H7 (cell line): ENCODE measurements around the gene CD163L1. TPM values are rescaled to one million over a fixed set of nuclear protein-coding genes. Genes with fewer than 3 reads are reported as not detected.
"Not testable (repeated sequence)": the region's sequence is repeated elsewhere in the genome, so short reads cannot be mapped to it uniquely, and the experiment has no call there.

Experiments
- DNase-seq: peaks from one replicate; pipeline ENCODE4 v3.0.0; 2012
- H3K27me3 ChIP-seq: 2 replicates; pipeline ENCODE4 v1.6.0; 2011; ENCODE audit warnings: mild to moderate bottlenecking, low read length; ENCODE audit not compliant: control insufficient read depth, insufficient read depth
- H3K36me3 ChIP-seq: replicated peaks from 2 replicates; pipeline ENCODE4 v1.5.1; 2011; ENCODE audit warnings: low read length; ENCODE audit not compliant: control insufficient read depth, insufficient read depth
- H3K4me3 ChIP-seq: 2 replicates; pipeline ENCODE4 v1.5.1; 2011; ENCODE audit warnings: low read depth, mild to moderate bottlenecking, control low read depth, low read length, moderate library complexity; ENCODE audit not compliant: insufficient read depth
- total RNA-seq: library from RNA; depleted of rRNA; stranded (reverse); fragments of >200 nt; shearing (Covaris generic); gene quantifications from 2 replicates; pipeline ENCODE4 v1.2.3, GENCODE V29; 2014

The CD163L1 gene
- total RNA-seq, 1 experiment from 2014 or later, result 0.17 TPM

DNA sequence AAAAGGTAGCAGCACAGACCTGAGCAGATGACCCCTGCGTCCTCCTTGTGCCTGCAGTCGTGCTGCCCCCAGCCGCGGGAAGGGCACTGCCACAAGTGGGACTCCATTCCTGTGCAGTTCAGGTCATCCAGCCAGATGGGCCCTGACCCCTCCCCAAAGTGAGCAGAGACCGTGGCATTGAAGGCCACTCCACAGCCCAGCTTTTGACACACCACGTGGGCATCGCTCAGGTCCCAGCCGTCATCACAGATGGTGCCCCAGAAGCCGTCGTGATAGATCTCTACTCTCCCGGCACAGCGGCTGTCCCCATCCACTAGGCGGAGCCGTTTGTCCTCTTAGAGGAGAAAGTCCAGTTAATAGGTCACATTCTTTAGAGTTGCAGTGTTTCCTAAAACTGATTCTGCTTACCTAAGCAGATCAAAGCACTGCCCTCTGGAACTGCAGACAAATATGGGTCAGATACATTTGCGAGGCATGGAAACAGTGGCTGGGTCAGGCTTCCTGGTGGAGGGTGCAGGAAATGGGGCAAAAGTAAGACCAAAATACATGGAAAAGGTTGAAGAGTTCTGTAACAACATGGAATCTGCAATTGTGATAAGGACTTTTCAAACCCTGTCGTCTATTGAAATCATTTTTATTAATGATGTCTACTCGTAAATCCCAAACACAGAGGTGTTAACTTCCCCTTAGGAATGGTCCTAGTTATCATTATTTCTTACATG is 69.4 kb downstream of the CD163L1 start:
- H3K4me3 ChIP-seq, result no peak overlapping the region
- DNase-seq, result peak; percentile 58
- no peaks in the 10 kb centered on the region for H3K27me3 ChIP-seq
- no peaks in the 10 kb centered on the region for H3K36me3 ChIP-seq

DNA sequence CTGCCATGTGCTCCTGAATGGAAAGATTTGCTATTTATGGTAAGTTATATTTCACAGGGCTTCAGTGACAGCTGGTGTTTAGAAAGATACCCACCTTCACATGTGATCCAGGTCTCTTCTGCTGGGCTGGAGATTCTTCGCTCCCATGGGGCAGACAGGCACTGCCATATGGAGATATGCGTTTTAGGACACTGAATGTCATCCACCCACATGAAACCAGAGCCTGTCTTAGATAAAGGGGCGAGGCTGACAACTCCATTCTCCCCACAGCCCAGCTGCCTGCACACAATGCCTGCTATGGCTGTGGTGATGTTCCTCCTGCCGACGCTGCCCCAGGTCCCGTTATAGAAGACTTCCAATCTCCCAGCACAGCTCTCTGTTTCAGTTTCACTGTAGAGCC is 70.7 kb downstream of the CD163L1 start:
- Histone ChIP-seq H3K4me3 (no peak overlapping the region), H3K36me3 (no peaks in the 10 kb centered on the region), H3K27me3 (no peaks in the 10 kb centered on the region)
- DNase-seq, result no peak

DNA sequence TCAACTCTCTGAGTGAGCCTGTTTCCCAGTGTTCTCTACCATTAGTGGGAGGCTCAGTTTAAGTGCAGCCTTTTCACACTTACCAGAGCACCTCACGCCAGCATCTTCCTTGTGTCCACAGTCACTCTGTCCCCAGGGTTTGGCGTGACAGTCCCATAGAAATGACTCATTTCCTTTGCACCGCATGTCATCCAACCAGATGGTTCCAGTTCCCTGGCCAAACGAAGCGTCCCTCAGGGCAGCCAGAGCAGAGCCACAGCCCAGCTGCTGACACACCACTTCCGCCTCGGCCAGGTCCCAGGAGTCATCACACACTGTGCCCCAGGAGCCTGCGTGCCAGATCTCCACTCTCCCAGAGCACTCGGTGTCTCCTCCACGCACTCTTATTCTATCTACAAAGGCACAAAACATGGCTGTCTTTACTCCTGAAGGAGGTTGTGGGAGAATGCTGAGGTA is 74.7 kb downstream of the CD163L1 start:
- no peak for DNase-seq
- Histone ChIP-seq H3K4me3 (no peak overlapping the region), H3K27me3 (no peaks in the 10 kb centered on the region), H3K36me3 (no peaks in the 10 kb centered on the region)

DNA sequence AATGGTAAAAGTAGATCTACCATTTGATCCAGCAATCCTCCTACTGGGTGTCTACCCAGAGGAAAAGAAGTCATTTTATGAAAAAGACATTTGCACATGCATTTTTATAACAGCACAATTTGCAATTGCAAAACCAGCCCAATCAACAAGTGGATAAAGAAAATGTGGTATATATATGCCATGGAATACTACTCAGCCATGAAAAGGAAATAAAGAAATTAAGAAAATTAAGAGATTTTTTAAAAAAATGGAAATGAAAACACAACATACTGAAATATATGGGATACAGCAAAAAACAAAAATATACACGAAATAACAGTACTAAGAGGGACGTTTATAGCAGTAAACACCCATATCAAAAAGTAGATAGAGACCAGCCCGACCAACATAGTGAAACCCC is 81.2 kb downstream of the CD163L1 start:
- Histone ChIP-seq H3K36me3 (no peaks in the 10 kb centered on the region), H3K27me3 (no peaks in the 10 kb centered on the region), H3K4me3 (no peak overlapping the region)
- DNase-seq, result no peak

DNA sequence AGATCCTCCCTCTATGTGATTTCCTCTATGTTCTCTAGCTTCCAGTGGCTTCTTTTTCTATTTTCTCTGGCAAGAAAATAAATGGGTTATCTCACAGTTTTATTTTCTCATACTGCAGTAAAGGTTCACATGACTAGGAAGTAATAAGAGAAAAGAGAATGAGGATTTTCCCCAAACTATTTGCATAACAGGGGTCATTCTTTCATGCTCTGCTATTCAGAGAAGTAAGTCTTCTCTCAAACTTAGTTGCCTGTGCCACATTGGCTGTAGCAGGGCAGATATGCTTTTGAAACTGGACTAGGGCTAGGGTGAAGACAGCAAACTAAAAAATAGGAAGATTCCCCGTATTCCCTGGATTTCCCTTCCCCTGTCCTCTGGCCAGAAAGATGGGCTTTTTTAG is 82.7 kb downstream of the CD163L1 start:
- H3K27me3 ChIP-seq, result no peaks in the 10 kb centered on the region
- DNase-seq, result no peak
- no peak overlapping the region for H3K4me3 ChIP-seq
- H3K36me3 ChIP-seq, result no peaks in the 10 kb centered on the region

DNA sequence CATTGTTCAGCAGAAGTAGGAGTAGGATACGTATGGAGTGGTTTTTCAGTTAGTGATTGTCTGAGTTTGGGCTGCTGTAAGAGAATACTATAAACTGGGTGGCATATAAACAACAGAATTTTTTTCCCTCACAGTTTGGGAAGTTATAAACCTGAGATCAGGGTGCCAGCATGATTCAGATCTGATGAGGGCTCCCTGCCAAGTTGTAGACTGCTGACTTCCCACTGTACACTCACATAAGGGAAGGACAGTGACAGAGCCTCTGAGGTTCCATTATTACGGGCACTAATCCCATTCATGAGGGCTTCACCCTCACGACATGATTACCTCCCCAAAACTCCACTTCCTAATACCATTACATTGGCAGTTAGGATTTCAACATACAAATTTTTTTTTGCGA is 89.4 kb downstream of the CD163L1 start:
- no peaks in the 10 kb centered on the region for H3K27me3 ChIP-seq
- no peak for DNase-seq
- no peaks in the 10 kb centered on the region for H3K36me3 ChIP-seq
- no peak overlapping the region for H3K4me3 ChIP-seq

DNA sequence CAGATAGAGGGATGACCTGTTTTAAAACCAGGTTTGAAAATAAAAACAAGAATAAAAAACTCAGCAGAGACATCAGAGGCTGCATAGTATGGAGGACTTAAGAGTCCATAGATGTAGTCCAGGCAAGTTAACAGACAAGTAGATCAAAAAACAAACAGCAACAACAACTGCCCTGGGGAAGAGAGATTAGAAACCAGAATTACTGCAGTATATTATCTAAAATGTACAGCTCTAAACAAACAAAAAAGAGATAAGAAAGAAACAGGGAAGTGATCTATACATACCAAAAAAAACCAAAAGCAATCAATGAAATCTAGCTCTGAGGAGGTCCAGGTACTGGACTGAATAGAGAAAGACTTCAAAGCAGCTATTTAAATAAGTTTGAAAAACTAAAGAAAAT is 91.3 kb downstream of the CD163L1 start:
- H3K4me3 ChIP-seq, result no peak overlapping the region
- DNase-seq, result no peak

DNA sequence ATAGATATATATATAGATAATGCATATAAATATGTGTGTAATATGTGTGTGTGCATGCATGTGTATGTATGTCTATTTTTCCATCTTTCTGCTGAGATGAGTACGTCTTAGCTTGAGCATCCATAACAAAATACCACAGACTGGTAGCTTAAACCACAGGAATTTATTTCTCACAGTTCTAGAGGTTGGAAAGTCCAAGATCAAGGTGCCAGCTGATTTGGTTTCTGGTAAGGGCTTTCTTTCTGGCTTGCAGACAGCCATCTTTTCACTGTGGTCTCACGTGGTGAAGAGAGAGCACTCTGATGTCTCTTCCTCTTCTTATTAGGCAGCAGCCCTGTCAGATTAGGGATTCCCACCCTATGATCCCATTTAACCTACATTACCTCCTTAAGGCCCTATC is 92.8 kb downstream of the CD163L1 start:
- no peaks in the 10 kb centered on the region for H3K36me3 ChIP-seq
- H3K4me3 ChIP-seq, result no peak overlapping the region
- no peaks in the 10 kb centered on the region for H3K27me3 ChIP-seq
- no peak for DNase-seq

More for the DNA sequence above, 91.3 kb downstream of the CD163L1 start:
- H3K36me3 ChIP-seq, result no peaks in the 10 kb centered on the region
- H3K27me3 ChIP-seq, result no peaks in the 10 kb centered on the region

DNA sequence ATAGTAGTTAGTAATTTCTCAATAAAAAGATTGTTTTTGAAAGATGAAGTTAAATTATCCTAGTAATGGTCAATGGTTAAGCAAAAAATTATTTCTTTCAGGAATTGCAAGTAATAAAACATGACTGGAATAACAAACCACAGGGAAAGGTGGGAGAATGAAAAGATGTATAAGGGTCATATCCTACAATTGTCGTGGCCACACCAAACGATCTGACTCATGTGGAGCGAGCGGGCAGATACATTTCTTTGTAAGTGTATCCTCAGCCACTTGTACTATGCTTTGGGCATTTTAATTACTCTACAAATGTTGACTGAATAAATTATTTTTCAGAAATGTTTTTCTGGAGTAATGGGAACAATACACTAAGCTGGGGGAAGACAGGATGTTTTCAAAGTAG is 94.5 kb downstream of the CD163L1 start:
- Histone ChIP-seq H3K36me3 (no peaks in the 10 kb centered on the region), H3K27me3 (no peaks in the 10 kb centered on the region), H3K4me3 (no peak overlapping the region)
- no peak for DNase-seq

DNA sequence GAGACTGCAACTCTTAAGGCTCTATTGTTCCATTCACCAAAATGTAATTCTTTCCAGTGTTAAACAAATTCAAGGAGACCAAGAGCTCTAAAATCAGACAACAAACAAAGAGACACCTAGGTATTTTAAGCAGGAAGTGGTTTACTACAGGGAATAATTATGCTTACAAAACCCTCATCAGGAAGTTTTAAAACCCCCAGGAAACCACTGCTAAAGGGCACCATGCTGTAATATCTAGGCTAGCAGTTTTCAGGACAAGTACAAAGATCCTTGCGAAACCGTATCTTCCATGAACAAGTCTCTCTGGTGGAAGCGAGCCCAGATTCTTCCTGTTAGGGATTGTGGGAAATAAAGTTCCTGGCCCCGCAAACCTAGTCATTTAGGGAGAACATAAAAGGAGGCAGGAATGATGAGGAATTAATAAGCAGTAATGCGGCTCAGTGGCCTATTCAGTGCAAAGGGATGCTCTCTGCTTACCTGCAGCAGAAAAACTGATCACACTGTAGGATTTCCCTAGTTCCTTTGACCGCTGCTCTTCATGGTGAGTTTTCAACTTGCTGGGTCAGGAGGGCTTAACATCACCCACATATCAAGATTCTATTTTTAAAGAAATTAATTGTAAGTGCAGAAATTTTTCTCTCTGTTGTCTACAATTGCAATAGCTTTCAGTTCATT is 97.3 kb downstream of the CD163L1 start:
- Histone ChIP-seq H3K36me3 (no peaks in the 10 kb centered on the region), H3K4me3 (no peak overlapping the region)

DNA sequence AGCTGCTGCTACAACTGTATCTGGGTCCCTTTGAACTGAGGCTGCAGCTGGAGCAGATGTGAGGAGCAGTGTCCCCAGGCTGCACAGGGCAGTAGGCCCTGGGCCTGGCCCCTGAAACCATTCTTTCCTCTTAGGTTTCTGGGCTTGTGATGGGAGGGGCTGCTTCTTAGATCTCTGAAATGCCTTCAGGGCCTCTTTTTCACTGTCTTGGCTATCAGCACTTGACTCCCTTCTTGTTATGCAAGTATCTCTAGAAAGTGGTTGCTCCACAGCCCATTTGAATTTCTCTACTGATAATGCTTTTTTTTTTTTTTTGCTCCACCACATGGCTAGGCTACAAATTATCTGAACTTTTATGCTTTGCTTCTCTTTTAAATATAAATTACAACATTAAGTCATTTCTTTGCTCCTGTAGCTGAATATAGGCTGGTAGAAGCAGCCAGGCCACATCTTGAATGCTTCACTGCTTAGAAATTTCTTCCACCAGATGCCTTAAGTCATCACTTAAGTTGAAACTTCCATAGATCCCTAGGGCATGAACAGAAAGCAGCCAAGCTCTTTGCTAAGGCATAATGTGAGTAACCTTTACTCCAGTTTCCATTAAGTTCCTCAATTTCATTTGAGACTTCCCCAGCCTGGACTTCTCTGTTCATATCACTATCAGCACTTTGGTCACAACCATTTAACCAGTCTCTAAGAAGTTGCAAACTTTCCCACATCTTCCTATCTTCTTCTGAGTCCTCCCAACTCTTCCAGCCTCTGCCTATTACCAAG is 98.9 kb downstream of the CD163L1 start:
- no peaks in the 10 kb centered on the region for H3K36me3 ChIP-seq
- DNase-seq, result no peak
- H3K27me3 ChIP-seq, result no peaks in the 10 kb centered on the region
- H3K4me3 ChIP-seq, result no peak overlapping the region

More for the DNA sequence above, 97.3 kb downstream of the CD163L1 start:
- DNase-seq, result no peak
- H3K27me3 ChIP-seq, result no peaks in the 10 kb centered on the region

DNA sequence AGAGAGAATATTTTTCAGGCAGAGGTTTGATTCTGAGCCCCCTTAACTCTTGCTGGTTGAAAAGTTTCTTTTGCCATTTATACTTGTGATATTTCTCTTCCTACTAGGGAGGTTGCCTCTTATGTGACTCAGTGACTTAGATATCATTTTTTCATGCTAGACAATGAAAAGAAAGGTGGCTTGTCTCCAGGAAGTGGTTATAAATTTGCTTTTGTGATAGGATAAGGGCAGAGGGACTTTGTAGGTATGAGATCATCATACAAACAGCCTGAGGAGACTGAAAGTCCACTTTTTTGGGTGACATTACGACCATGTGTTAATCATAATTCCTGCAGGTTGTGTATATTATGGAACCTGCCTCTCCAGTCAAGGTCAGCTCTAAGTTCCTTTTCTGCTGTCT is 104.3 kb downstream of the CD163L1 start:
- Histone ChIP-seq H3K4me3 (no peak overlapping the region), H3K27me3 (no peaks in the 10 kb centered on the region), H3K36me3 (no peaks in the 10 kb centered on the region)
- DNase-seq, result no peak

DNA sequence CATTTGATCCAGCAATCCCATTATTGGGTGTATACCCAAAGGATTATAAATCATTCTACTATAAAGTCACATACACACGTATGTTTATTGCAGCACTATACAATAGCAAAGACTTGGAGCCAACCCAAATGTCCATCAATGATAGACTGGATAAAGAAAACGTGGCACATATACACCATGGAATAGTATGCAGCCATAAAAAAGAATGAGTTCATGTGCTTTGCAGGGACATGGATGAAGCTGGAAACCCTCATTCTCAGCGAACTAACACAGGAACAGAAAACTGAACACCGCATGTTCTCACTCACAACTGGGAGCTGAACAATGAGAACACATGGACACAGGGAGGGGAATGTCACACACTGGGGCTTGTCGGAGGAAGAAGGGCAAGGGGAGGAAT is 106.2 kb downstream of the CD163L1 start:
- not testable (repeated sequence) for H3K27me3 ChIP-seq, H3K4me3 ChIP-seq, H3K36me3 ChIP-seq, DNase-seq

DNA sequence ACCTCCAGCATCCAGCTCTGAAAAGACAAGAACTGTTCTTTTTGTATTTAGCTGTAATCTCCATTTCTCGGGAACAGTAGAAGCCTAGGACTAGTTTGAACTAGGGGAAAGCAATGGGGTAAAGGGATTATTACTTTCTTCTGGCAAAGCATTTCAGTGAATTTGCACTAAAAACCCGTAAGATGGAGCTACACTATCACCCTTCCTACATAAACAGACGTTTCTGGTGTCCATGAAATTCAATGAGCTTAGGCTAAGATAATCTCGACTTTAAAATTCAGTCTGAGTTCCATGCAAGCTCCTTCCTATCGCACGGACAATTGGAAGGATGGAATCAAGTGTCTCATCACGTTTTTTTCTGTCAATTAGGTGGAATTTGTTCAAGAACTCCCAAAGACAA is 116.0 kb downstream of the CD163L1 start:
- no peak for DNase-seq
- Histone ChIP-seq H3K27me3 (no peaks in the 10 kb centered on the region), H3K4me3 (no peak overlapping the region), H3K36me3 (no peaks in the 10 kb centered on the region)

DNA sequence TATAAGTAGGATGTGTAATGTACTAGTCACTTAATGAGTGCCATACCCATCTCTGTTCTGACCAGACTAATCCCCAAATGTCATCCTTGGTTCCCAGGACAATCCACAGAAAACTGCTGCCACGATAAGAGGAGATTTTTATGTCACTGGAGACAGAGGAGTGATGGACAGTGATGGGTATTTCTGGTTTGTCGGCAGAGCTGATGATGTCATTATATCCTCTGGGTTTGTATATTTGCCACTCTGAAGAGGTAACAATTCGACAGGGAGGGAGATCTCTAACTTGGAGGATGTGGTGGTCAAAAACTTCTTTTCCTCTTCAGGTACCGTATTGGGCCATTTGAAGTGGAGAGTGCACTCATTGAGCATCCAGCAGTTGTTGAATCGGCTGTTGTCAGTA is 119.8 kb downstream of the CD163L1 start:
- H3K4me3 ChIP-seq, result no peak overlapping the region
- no peaks in the 10 kb centered on the region for H3K27me3 ChIP-seq
- DNase-seq, result no peak
- H3K36me3 ChIP-seq, result no peaks in the 10 kb centered on the region
